SK-N-SH (cell line): ENCODE data around the gene CACNA2D4. TPM values are rescaled to one million over a fixed set of nuclear protein-coding genes. Genes with fewer than 3 reads are reported as not detected.

ENCODE experiments used
- CTCF ChIA-PET: fragments of 300-600, 350-600 bp; formaldehyde crosslinking; extraction: SDS; loops from one replicate; lab custom pipeline; 2021; lab: Yijun Ruan, JAX
- POLR2A ChIA-PET: fragments of 350-600 bp; sonication (Branson Sonifier 250); formaldehyde crosslinking; extraction: SDS; loops from one replicate; lab custom pipeline; 2020; ENCODE audit warnings: antibody characterized with exemption, inconsistent platforms; lab: Yijun Ruan, JAX
- DNase-seq: peaks from one replicate; pipeline ENCODE4 v3.0.0; 2012
- H2AFZ ChIP-seq: fragments of 200-600 bp; sonication (generic); 2 replicates; pipeline ENCODE4 v1.8.1; 2016; ENCODE audit warnings: antibody characterized with exemption, mild to moderate bottlenecking, low read depth
- H3F3A ChIP-seq: fragments of 200-600 bp; sonication (generic); replicated peaks from 2 replicates; pipeline ENCODE3; 2016; ENCODE audit warnings: antibody characterized with exemption, mild to moderate bottlenecking; ENCODE audit not compliant: insufficient read depth
- H3K27ac ChIP-seq, 2 experiments: fragments of 200-500 bp in 1 of 2; fragments of 200-600 bp in 1 of 2; sonication (Bioruptor generic) in 1 of 2; sonication (generic), shearing (Covaris generic) in 1 of 2; 2 replicates each; pipeline versions ENCODE4 v1.5.1 to v1.6.1; 2014 to 2016; ENCODE audit warnings: low read depth in 2 of 2, inconsistent platforms in 1 of 2, low read length in 1 of 2, mild to moderate bottlenecking in 1 of 2, mixed read lengths in 1 of 2
- H3K27me3 ChIP-seq: fragments of 200-600 bp; sonication (generic), shearing (Covaris generic); 2 replicates; pipeline ENCODE4 v1.6.1; 2016; ENCODE audit warnings: mixed run types; ENCODE audit not compliant: insufficient read depth
- H3K36me3 ChIP-seq, 2 experiments: fragments of 200-500 bp in 1 of 2; fragments of 200-600 bp in 1 of 2; sonication (Bioruptor generic) in 1 of 2; sonication (generic) in 1 of 2; replicated peaks in 1 of 2; 2 replicates each; pipeline versions ENCODE3 to v1.5.1; 2014 to 2016; ENCODE audit warnings: low read length in 1 of 2, mild to moderate bottlenecking in 1 of 2; ENCODE audit not compliant: insufficient read depth in 2 of 2, control insufficient read depth in 1 of 2
- H3K4me1 ChIP-seq, 2 experiments: fragments of 200-500 bp in 1 of 2; fragments of 200-600 bp in 1 of 2; sonication (Bioruptor generic) in 1 of 2; sonication (generic), shearing (Covaris generic) in 1 of 2; 2 replicates each; pipeline versions ENCODE4 v1.5.1 to v1.6.1; 2014 to 2016; ENCODE audit warnings: low read depth in 1 of 2, low read length in 1 of 2, mixed run types in 1 of 2; ENCODE audit not compliant: insufficient read depth in 2 of 2, control insufficient read depth in 1 of 2
- H3K4me2 ChIP-seq: fragments of 200-600 bp; sonication (generic), shearing (Covaris generic); 2 replicates; pipeline ENCODE4 v1.6.1; 2017; ENCODE audit warnings: mixed run types
- H3K4me3 ChIP-seq, 2 experiments: fragments of 200-500 bp in 1 of 2; fragments of 200-600 bp in 1 of 2; sonication (Bioruptor generic) in 1 of 2; sonication (generic), shearing (Covaris generic) in 1 of 2; 2 replicates each; pipeline versions ENCODE4 v1.5.1 to v1.8.1; 2014 to 2016; ENCODE audit warnings: low read depth in 2 of 2, inconsistent platforms in 1 of 2, low read length in 1 of 2, mild to moderate bottlenecking in 1 of 2, mixed read lengths in 1 of 2, moderate library complexity in 1 of 2
- H3K79me2 ChIP-seq: fragments of 200-600 bp; sonication (generic); 2 replicates; pipeline ENCODE4 v1.8.1; 2017; ENCODE audit warnings: mild to moderate bottlenecking; ENCODE audit not compliant: insufficient read depth
- H3K9ac ChIP-seq: fragments of 200-600 bp; sonication (generic); 2 replicates; pipeline ENCODE4 v1.6.1; 2017; ENCODE audit warnings: mixed run types
- H3K9me2 ChIP-seq: fragments of 200-600 bp; sonication (generic); 2 replicates; pipeline ENCODE4 v1.6.1; 2017; ENCODE audit warnings: mixed run types
- H3K9me3 ChIP-seq: fragments of 200-600 bp; sonication (generic); 2 replicates; pipeline ENCODE4 v1.6.1; 2017; ENCODE audit warnings: mixed run types, mild to moderate bottlenecking, moderate library complexity
- H4K20me1 ChIP-seq: fragments of 200-600 bp; sonication (generic); 2 replicates; pipeline ENCODE4 v1.6.1; 2017; ENCODE audit warnings: mild to moderate bottlenecking, mixed run types; ENCODE audit not compliant: insufficient read depth
- ELF1 ChIP-seq: IDR thresholded peaks from 2 replicates; pipeline ENCODE4 v1.4.0; 2012
- GABPA ChIP-seq: IDR thresholded peaks from 2 replicates; pipeline ENCODE4 v1.4.0; 2012; ENCODE audit warnings: low read depth, mild to moderate bottlenecking
- NFIC ChIP-seq: IDR thresholded peaks from 2 replicates; pipeline ENCODE4 v1.4.0; 2012; ENCODE audit warnings: borderline replicate concordance
- POLR2AphosphoS5 ChIP-seq: IDR thresholded peaks from 2 replicates; pipeline ENCODE4 v1.6.1; 2012; ENCODE audit warnings: low read depth, low read length
- SIN3A ChIP-seq: IDR thresholded peaks from 2 replicates; pipeline ENCODE4 v1.6.1; 2012; ENCODE audit warnings: low read depth, mild to moderate bottlenecking, low read length, moderate library complexity, borderline replicate concordance
- YY1 ChIP-seq: IDR thresholded peaks from 2 replicates; pipeline ENCODE4 v1.4.0; 2012; ENCODE audit warnings: low read depth, mild to moderate bottlenecking
- WGBS: methylation state at CpG from one replicate; pipeline ENCODE4 v1.1.6; 2017; ENCODE audit warnings: low lambda C conversion rate; 5-methylcytosine and 5-hydroxymethylcytosine counted together
- polyA plus RNA-seq, 3 experiments: library from polyadenylated mRNA; depleted of rRNA; stranded (reverse); fragments of >200 nt; gene quantifications; 2 replicates each; pipeline ENCODE4 v1.2.3, GENCODE V29; 2012
- TF ChIP-seq, protein P1 (sequence below): fragments of 150-350 bp; IDR thresholded peaks from 2 replicates; pipeline ENCODE4 v1.6.1; 2017; ENCODE audit warnings: antibody characterized with exemption, low read length, low read depth, borderline replicate concordance
- TF ChIP-seq, protein P2 (sequence below): IDR thresholded peaks from 2 replicates; pipeline ENCODE4; 2012
- TF ChIP-seq, protein P3 (sequence below): IDR thresholded peaks from 2 replicates; pipeline ENCODE4 v1.4.0; 2012; ENCODE audit warnings: low read depth, borderline replicate concordance
- TF ChIP-seq, protein P4 (sequence below): fragments of 150-350 bp; IDR thresholded peaks from 2 replicates; pipeline ENCODE4 v1.6.1; 2016; ENCODE audit warnings: mild to moderate bottlenecking, low read depth, low read length
- TF ChIP-seq, protein P5 (sequence below): IDR thresholded peaks from 2 replicates; pipeline ENCODE4 v1.4.0; 2012; ENCODE audit warnings: low read depth
- TF ChIP-seq, protein P6 (sequence below): fragments of 200-600 bp; sonication (generic); IDR thresholded peaks from 2 replicates; pipeline ENCODE4 v1.6.1; 2017; ENCODE audit warnings: antibody characterized with exemption, mild to moderate bottlenecking, moderate library complexity

CACNA2D4 gene
- polyA plus RNA-seq, 1 of the 3 experiments (the other 2 are of a cell fraction), result 0.02 TPM

DNA sequence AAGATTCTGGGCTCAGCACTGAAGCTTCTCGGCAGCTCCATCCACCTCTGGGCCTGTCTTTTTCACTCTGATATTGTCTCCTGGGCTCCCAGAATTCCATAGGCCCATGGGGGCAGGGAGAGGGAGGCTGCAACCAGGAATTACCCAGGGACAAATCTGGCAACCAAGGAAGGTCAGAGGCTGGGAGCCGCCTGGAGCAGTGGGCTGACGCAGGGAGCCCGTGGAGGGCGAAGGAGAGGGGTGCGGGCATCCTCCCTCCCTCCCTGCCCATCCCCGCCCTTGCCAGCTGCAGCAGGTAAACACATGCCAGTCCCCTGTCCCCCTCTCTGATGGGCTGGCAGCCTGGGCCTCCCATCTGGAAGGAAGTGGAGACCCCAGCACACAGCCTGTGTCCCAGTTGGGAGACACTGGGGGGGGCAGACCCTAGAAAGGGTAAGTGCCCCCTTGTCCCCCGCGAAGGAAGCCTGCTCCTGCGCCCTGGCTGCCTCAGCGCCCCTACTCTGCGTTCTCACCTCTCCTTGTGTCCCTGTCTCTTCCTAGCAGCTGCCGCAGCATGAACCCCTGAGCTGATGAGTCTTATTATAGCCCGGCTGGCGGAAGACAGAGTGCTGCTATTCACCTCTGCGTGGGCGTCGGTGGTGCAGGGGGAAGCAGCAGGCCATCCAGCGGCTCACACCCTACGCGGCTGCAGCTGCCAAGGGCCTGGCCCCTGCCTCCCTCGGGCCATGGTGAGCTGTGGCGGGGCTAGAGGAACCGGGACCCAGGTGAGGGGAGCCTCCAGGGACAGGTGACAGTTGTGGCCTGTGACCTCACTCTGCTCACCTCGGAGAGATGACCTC lies 91.4 kb downstream of the CACNA2D4 start:
- POLR2A ChIA-PET, result no interaction called here
- no peak overlapping the region for H2AFZ ChIP-seq
- no peak for DNase-seq
- no peaks in the 10 kb centered on the region for H4K20me1 ChIP-seq
- no peaks in the 10 kb centered on the region for H3K9me2 ChIP-seq
- no peak overlapping the region for H3K27ac ChIP-seq
- H3K4me3 ChIP-seq, result no peak overlapping the region
- no peaks in the 10 kb centered on the region for H3K27me3 ChIP-seq
- CTCF ChIA-PET, result interaction anchor here (1.0 to 1.6 kb wide), 4 partner anchors 11 to 192 kb away, joined by 3 to 4 read pairs (median 4); no protein-coding TSS in a partner anchor
- 90% methylated on average over 19 of the region's 25 CpGs for WGBS
- H3K79me2 ChIP-seq, result no peaks in the 10 kb centered on the region
- H3K36me3 ChIP-seq, result no peaks in the 10 kb centered on the region
- TF ChIP-seq, protein P1, sequence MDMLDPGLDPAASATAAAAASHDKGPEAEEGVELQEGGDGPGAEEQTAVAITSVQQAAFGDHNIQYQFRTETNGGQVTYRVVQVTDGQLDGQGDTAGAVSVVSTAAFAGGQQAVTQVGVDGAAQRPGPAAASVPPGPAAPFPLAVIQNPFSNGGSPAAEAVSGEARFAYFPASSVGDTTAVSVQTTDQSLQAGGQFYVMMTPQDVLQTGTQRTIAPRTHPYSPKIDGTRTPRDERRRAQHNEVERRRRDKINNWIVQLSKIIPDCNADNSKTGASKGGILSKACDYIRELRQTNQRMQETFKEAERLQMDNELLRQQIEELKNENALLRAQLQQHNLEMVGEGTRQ, result no peak
- TF ChIP-seq POLR2AphosphoS5, result no peak
- TF ChIP-seq ELF1, result no peak
- TF ChIP-seq, protein P2, sequence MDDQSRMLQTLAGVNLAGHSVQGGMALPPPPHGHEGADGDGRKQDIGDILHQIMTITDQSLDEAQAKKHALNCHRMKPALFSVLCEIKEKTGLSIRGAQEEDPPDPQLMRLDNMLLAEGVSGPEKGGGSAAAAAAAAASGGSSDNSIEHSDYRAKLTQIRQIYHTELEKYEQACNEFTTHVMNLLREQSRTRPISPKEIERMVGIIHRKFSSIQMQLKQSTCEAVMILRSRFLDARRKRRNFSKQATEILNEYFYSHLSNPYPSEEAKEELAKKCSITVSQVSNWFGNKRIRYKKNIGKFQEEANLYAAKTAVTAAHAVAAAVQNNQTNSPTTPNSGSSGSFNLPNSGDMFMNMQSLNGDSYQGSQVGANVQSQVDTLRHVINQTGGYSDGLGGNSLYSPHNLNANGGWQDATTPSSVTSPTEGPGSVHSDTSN, result no peak
- TF ChIP-seq YY1, result no peak
- no peak for TF ChIP-seq SIN3A
- TF ChIP-seq, protein P3, sequence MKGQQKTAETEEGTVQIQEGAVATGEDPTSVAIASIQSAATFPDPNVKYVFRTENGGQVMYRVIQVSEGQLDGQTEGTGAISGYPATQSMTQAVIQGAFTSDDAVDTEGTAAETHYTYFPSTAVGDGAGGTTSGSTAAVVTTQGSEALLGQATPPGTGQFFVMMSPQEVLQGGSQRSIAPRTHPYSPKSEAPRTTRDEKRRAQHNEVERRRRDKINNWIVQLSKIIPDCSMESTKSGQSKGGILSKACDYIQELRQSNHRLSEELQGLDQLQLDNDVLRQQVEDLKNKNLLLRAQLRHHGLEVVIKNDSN, result no peak
- TF ChIP-seq, protein P4, sequence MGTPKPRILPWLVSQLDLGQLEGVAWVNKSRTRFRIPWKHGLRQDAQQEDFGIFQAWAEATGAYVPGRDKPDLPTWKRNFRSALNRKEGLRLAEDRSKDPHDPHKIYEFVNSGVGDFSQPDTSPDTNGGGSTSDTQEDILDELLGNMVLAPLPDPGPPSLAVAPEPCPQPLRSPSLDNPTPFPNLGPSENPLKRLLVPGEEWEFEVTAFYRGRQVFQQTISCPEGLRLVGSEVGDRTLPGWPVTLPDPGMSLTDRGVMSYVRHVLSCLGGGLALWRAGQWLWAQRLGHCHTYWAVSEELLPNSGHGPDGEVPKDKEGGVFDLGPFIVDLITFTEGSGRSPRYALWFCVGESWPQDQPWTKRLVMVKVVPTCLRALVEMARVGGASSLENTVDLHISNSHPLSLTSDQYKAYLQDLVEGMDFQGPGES, result no peak
- TF ChIP-seq, protein P5, sequence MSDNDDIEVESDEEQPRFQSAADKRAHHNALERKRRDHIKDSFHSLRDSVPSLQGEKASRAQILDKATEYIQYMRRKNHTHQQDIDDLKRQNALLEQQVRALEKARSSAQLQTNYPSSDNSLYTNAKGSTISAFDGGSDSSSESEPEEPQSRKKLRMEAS, result no peak
- no peak for TF ChIP-seq GABPA
- TF ChIP-seq, protein P6, sequence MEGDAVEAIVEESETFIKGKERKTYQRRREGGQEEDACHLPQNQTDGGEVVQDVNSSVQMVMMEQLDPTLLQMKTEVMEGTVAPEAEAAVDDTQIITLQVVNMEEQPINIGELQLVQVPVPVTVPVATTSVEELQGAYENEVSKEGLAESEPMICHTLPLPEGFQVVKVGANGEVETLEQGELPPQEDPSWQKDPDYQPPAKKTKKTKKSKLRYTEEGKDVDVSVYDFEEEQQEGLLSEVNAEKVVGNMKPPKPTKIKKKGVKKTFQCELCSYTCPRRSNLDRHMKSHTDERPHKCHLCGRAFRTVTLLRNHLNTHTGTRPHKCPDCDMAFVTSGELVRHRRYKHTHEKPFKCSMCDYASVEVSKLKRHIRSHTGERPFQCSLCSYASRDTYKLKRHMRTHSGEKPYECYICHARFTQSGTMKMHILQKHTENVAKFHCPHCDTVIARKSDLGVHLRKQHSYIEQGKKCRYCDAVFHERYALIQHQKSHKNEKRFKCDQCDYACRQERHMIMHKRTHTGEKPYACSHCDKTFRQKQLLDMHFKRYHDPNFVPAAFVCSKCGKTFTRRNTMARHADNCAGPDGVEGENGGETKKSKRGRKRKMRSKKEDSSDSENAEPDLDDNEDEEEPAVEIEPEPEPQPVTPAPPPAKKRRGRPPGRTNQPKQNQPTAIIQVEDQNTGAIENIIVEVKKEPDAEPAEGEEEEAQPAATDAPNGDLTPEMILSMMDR, result no peak
- no peak for TF ChIP-seq NFIC
- no peak overlapping the region for H3K9ac ChIP-seq
- no peak overlapping the region for H3K4me2 ChIP-seq
- H3K9me3 ChIP-seq, result no peaks in the 10 kb centered on the region
- H3F3A ChIP-seq, result no peaks in the 10 kb centered on the region
- peaks cover 0 to 73% of the 10 kb centered on the region in 2 experiments; a peak in 2 of 4 replicates for H3K4me1 ChIP-seq
